ENCODE data around the gene GLT1D1. TPM values are rescaled to one million over a fixed set of nuclear protein-coding genes. Genes with fewer than 3 reads are reported as not detected.

Gene GLT1D1
- total RNA-seq, 4 donors from 2014 or later: 1.0 to 4.9 (median 3.0) TPM

DNA sequence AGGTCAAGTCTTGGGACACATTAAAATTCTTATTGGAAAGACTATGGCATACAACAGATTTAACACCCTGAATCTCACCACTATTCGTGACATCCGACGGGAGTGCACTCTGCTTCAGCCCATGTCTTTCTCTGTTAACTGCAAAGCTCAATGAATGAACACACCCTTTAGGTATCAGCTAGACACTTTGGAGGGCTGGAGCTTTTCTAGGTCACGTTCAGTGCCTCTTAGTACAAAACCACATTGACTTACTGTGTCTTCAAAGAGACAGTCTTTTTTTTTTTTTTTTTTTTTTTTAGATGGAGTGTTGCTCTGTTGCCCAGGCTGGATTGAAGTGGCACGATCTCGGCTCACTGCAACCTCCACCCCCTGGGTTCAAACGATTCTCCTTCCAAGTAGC is 80.6 kb downstream of the GLT1D1 start:
- Histone ChIP-seq H3K4me1 (no peaks in the 10 kb centered on the region), H3K36me3 (no peaks in the 10 kb centered on the region), H3K9me3 (no peaks in the 10 kb centered on the region), H3K27ac (no peak overlapping the region), H3K4me3 (no peak overlapping the region), H3K27me3 (no peaks in the 10 kb centered on the region)
- no peak for TF ChIP-seq POLR2A (IDR thresholded peaks at IDR 0.05)
- TF ChIP-seq, protein P1, sequence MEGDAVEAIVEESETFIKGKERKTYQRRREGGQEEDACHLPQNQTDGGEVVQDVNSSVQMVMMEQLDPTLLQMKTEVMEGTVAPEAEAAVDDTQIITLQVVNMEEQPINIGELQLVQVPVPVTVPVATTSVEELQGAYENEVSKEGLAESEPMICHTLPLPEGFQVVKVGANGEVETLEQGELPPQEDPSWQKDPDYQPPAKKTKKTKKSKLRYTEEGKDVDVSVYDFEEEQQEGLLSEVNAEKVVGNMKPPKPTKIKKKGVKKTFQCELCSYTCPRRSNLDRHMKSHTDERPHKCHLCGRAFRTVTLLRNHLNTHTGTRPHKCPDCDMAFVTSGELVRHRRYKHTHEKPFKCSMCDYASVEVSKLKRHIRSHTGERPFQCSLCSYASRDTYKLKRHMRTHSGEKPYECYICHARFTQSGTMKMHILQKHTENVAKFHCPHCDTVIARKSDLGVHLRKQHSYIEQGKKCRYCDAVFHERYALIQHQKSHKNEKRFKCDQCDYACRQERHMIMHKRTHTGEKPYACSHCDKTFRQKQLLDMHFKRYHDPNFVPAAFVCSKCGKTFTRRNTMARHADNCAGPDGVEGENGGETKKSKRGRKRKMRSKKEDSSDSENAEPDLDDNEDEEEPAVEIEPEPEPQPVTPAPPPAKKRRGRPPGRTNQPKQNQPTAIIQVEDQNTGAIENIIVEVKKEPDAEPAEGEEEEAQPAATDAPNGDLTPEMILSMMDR (IDR thresholded peaks at IDR 0.05 in 4 of 5, conservative IDR thresholded peaks at IDR 0.05 in 1 of 5): no peak
- ATAC-seq (no peak), DNase-seq (no peak)
- in situ Hi-C loops (cut with MboI; ENCODE audit: low sequenced_read_pairs in 4 of 4) (no loop called here), intact Hi-C loops (cut with DNase I; ENCODE audit: low total_unique reads) (no loop called here)

DNA sequence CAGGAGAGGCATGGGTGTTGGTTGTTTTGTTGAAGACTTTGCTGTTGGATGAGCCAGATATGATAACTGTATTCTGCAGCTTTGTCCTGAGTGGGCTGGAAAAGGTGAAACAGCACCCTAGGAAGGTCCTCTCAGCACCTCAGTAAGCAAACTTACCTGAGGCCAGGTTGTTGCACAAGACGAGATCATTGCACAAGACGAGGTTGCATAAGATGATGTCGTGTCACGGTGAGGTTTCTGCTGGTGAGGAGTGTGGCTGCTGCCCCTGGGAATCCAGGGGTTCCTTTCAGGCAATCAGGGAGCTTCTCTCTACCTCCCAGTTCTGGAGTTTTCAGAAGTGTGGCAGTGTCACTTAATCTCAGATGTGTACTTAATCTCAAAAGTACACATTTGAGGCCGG is 85.6 kb downstream of the GLT1D1 start:
- no peaks in the 10 kb centered on the region for H3K27me3 ChIP-seq
- intact Hi-C loops (cut with DNase I; ENCODE audit: low total_unique reads) (no loop called here), in situ Hi-C loops (cut with MboI; ENCODE audit: low sequenced_read_pairs in 4 of 4) (no loop called here)
- ATAC-seq: no peak
- H3K4me1 ChIP-seq: no peaks in the 10 kb centered on the region
- H3K4me3 ChIP-seq: no peak overlapping the region
- H3K9me3 ChIP-seq: no peaks in the 10 kb centered on the region
- H3K27ac ChIP-seq: no peak overlapping the region
- DNase-seq: no peak
- H3K36me3 ChIP-seq: no peaks in the 10 kb centered on the region
- no peak for TF ChIP-seq POLR2A (IDR thresholded peaks at IDR 0.05)
- TF ChIP-seq, protein P1 (IDR thresholded peaks at IDR 0.05 in 4 of 5, conservative IDR thresholded peaks at IDR 0.05 in 1 of 5): no peak

DNA sequence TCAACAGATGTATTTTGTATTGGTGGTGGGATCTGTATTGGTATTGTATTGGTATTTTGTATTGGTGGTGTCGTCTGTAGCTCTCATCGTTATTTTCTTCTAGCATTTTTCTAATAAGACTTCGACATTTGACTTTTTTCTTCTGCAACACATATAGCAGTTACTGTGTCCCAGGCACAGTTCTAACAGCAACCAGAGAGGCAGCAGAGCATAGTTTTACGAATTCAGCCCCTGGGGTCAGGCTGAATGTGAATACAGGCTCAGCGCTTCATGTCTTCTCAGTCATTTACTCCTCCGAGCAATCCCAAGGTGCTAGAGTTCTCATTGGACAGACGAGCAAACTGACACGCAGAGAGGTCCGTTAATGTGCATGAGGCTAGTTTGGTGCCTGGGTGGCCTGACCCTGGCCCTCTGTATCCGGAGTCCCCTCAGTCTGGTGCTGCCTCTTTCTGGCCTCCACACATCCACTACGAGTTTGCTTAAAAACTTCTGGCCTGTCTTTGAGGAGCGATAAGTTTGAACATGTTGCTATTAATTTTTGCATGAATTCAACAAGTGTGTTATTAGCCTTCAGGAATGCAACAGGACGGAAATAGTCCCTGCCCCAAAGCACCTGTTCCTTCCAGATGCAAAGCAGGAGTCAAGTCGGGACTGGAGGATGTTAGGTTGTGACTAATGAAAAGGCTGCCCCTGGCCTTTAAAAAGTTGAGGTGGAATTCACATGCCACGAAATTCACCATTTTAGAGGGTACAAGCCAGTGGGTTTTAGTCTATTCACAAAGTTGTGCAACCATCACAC is 87.0 kb downstream of the GLT1D1 start:
- TF ChIP-seq POLR2A (IDR thresholded peaks at IDR 0.05): no peak
- TF ChIP-seq, protein P1 (IDR thresholded peaks at IDR 0.05 in 4 of 5, conservative IDR thresholded peaks at IDR 0.05 in 1 of 5): no peak
- ATAC-seq: no peak
- Histone ChIP-seq H3K4me3 (no peak overlapping the region), H3K9me3 (no peaks in the 10 kb centered on the region), H3K27me3 (no peaks in the 10 kb centered on the region), H3K36me3 (no peaks in the 10 kb centered on the region), H3K4me1 (no peaks in the 10 kb centered on the region), H3K27ac (no peak overlapping the region)
- no peak for DNase-seq
- intact Hi-C loops (cut with DNase I; ENCODE audit: low total_unique reads) (no loop called here), in situ Hi-C loops (cut with MboI; ENCODE audit: low sequenced_read_pairs in 4 of 4) (no loop called here)

DNA sequence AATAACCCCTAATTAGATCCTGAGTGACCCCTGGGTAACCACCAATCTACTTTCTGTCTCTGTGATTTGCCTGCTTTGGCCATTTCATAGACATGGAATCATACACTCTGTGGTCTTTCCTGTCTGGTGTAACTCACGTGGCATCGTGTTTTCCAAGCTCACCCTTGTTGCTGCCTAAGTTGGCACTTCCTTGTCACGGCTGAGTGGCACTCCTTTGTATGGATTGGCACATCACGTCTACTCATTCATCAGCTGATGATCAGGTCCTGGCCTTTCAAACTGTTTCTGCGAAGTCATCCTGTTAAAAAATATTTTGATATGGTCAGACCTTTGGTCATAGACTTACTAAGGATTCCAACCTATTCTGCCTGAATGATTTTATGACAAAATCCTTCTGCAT is 87.7 kb downstream of the GLT1D1 start:
- no peaks in the 10 kb centered on the region for H3K27me3 ChIP-seq
- no peaks in the 10 kb centered on the region for H3K4me1 ChIP-seq
- intact Hi-C loops (cut with DNase I; ENCODE audit: low total_unique reads) (no loop called here), in situ Hi-C loops (cut with MboI; ENCODE audit: low sequenced_read_pairs in 4 of 4) (no loop called here)
- H3K9me3 ChIP-seq: no peaks in the 10 kb centered on the region
- TF ChIP-seq, protein P1 (IDR thresholded peaks at IDR 0.05 in 4 of 5, conservative IDR thresholded peaks at IDR 0.05 in 1 of 5): no peak
- H3K36me3 ChIP-seq: no peaks in the 10 kb centered on the region
- no peak overlapping the region for H3K4me3 ChIP-seq
- H3K27ac ChIP-seq: no peak overlapping the region
- ATAC-seq (no peak), DNase-seq (no peak)

All from gastrocnemius medialis (tissue), 4 donors.